ENCODE measurements around the gene CDC45. TPM values are rescaled to one million over a fixed set of nuclear protein-coding genes. Genes with fewer than 3 reads are reported as not detected.

CDC45 gene
- total RNA-seq, 1 donor = 0.72 TPM

- peaks cover 77% of the 10 kb centered on the region for H3K36me3 ChIP-seq (ENCODE audit: insufficient read depth, low read length)
Observed at GRCh38 chr22:19472233-19472632, 7.5 kb upstream of the CDC45 start.

GRCh38 chr22:19473578-19473977 is 6.1 kb upstream of the CDC45 start:
- H3K79me2 ChIP-seq (ENCODE audit: insufficient read depth, low read length) = peaks cover 77% of the 10 kb centered on the region
- H3K27ac ChIP-seq (ENCODE audit: low read depth, low read length) = no peak overlapping the region
- H3K4me3 ChIP-seq (ENCODE audit: insufficient read depth, low read length) = no peak overlapping the region
- peak; percentile 22 for TF ChIP-seq CTCF (IDR thresholded peaks at IDR 0.05; ENCODE audit: extremely low read depth, low read depth, low read length)
- H3K27me3 ChIP-seq (ENCODE audit: insufficient read depth, low read length) = no peaks in the 10 kb centered on the region
- H3K9me3 ChIP-seq (ENCODE audit: low read depth, low read length) = no peaks in the 10 kb centered on the region
- no peak overlapping the region for H2AFZ ChIP-seq (ENCODE audit: low read length)
- peaks cover 51% of the 10 kb centered on the region for H4K20me1 ChIP-seq (ENCODE audit: insufficient read depth, low read length)
- no peak for DNase-seq (ENCODE audit: insufficient read length, low spot score, missing footprints)
- peaks cover 11% of the 10 kb centered on the region for H3K4me1 ChIP-seq (ENCODE audit: insufficient read depth, low read length)
- no peak overlapping the region for H3K4me2 ChIP-seq (ENCODE audit: insufficient read depth, low read length)
- H3K36me3 ChIP-seq (ENCODE audit: insufficient read depth, low read length) = peaks cover 64% of the 10 kb centered on the region

More at GRCh38 chr22:19472233-19472632, 7.5 kb upstream of the CDC45 start:
- Histone ChIP-seq H3K27ac (ENCODE audit: low read depth, low read length) (no peak overlapping the region), H3K79me2 (ENCODE audit: insufficient read depth, low read length) (peaks cover 66% of the 10 kb centered on the region), H3K4me1 (ENCODE audit: insufficient read depth, low read length) (peaks cover 2% of the 10 kb centered on the region), H3K27me3 (ENCODE audit: insufficient read depth, low read length) (no peaks in the 10 kb centered on the region), H4K20me1 (ENCODE audit: insufficient read depth, low read length) (peaks cover 44% of the 10 kb centered on the region), H3K4me3 (ENCODE audit: insufficient read depth, low read length) (no peak overlapping the region), H3K9me3 (ENCODE audit: low read depth, low read length) (no peaks in the 10 kb centered on the region), H3K4me2 (ENCODE audit: insufficient read depth, low read length) (no peak overlapping the region), H2AFZ (ENCODE audit: low read length) (no peak overlapping the region)
- DNase-seq (ENCODE audit: insufficient read length, low spot score, missing footprints) = no peak
- TF ChIP-seq CTCF (IDR thresholded peaks at IDR 0.05; ENCODE audit: extremely low read depth, low read depth, low read length) = no peak

- TF ChIP-seq CTCF (IDR thresholded peaks at IDR 0.05; ENCODE audit: extremely low read depth, low read depth, low read length) = no peak
- Histone ChIP-seq H3K4me3 (ENCODE audit: insufficient read depth, low read length) (no peak overlapping the region), H3K27ac (ENCODE audit: low read depth, low read length) (no peak overlapping the region), H2AFZ (ENCODE audit: low read length) (no peak overlapping the region), H3K4me2 (ENCODE audit: insufficient read depth, low read length) (no peak overlapping the region), H3K4me1 (ENCODE audit: insufficient read depth, low read length) (peaks cover 22% of the 10 kb centered on the region), H3K27me3 (ENCODE audit: insufficient read depth, low read length) (no peaks in the 10 kb centered on the region), H3K9me3 (ENCODE audit: low read depth, low read length) (no peaks in the 10 kb centered on the region), H3K79me2 (ENCODE audit: insufficient read depth, low read length) (peaks cover 81% of the 10 kb centered on the region), H4K20me1 (ENCODE audit: insufficient read depth, low read length) (peaks cover 40% of the 10 kb centered on the region), H3K36me3 (ENCODE audit: insufficient read depth, low read length) (peaks cover 41% of the 10 kb centered on the region)
- DNase-seq (ENCODE audit: insufficient read length, low spot score, missing footprints) = no peak
Observed at GRCh38 chr22:19476023-19476422, 3.7 kb upstream of the CDC45 start.

- no peak for DNase-seq (ENCODE audit: insufficient read length, low spot score, missing footprints)
- H3K4me3 ChIP-seq (ENCODE audit: insufficient read depth, low read length) = peak overlapping the region; percentile 88
- H3K4me2 ChIP-seq (ENCODE audit: insufficient read depth, low read length) = peak overlapping the region; percentile 82
- H3K79me2 ChIP-seq (ENCODE audit: insufficient read depth, low read length) = peaks cover 74% of the 10 kb centered on the region
- no peaks in the 10 kb centered on the region for H3K27me3 ChIP-seq (ENCODE audit: insufficient read depth, low read length)
- H3K36me3 ChIP-seq (ENCODE audit: insufficient read depth, low read length) = peaks cover 28% of the 10 kb centered on the region
- H4K20me1 ChIP-seq (ENCODE audit: insufficient read depth, low read length) = peaks cover 36% of the 10 kb centered on the region
- TF ChIP-seq CTCF (IDR thresholded peaks at IDR 0.05; ENCODE audit: extremely low read depth, low read depth, low read length) = peak; percentile 33
- no peaks in the 10 kb centered on the region for H3K9me3 ChIP-seq (ENCODE audit: low read depth, low read length)
- H3K27ac ChIP-seq (ENCODE audit: low read depth, low read length) = peak overlapping the region; percentile 100
- no peak overlapping the region for H2AFZ ChIP-seq (ENCODE audit: low read length)
- peaks cover 22% of the 10 kb centered on the region for H3K4me1 ChIP-seq (ENCODE audit: insufficient read depth, low read length)
Observed at GRCh38 chr22:19477321-19478044, 2.2 kb upstream of the CDC45 start.
